GM13977 (cell line): Measurements from ENCODE around the gene AP1G2.

ENCODE experiments used
- DNase-seq: peaks from one replicate; pipeline ENCODE4 v3.0.0; 2012; ENCODE audit warnings: low spot score
- CTCF ChIP-seq: IDR thresholded peaks from 2 replicates; pipeline ENCODE4 v1.5.1; 2012; ENCODE audit warnings: mild to moderate bottlenecking, control low read depth; ENCODE audit not compliant: insufficient read depth; ENCODE audit errors: extremely low read depth, missing control alignments
- in situ Hi-C: fragments of 300-500 bp; cut with MboI; formaldehyde crosslinking; loops from one replicate; pipeline ENCODE4 v1.12.0; 2022; ENCODE audit warnings: low sequenced_read_pairs, low pct_unique_long_range_greater_than_20kb, mixed read lengths, inconsistent platforms; ENCODE audit not compliant: unreplicated experiment

AP1G2 gene

GRCh38 chr14:23604675-23605170, 37.1 kb upstream of the AP1G2 start:
- in situ Hi-C loops, result no loop called here
- no peak for DNase-seq

GRCh38 chr14:23604148-23604547, 36.6 kb upstream of the AP1G2 start:
- TF ChIP-seq CTCF, result no peak
- in situ Hi-C loops, result no loop called here

More at GRCh38 chr14:23604675-23605170, 37.1 kb upstream of the AP1G2 start:
- no peak for TF ChIP-seq CTCF

GRCh38 chr14:23603103-23603502, 35.5 kb upstream of the AP1G2 start:
- in situ Hi-C loops, result no loop called here
- no peak for DNase-seq
- no peak for TF ChIP-seq CTCF

More at GRCh38 chr14:23604148-23604547, 36.6 kb upstream of the AP1G2 start:
- no peak for DNase-seq

- no peak for TF ChIP-seq CTCF
- in situ Hi-C loops, result no loop called here
- no peak for DNase-seq
These were observed 34.8 kb upstream of the AP1G2 start for GRCh38 chr14:23602181-23603095.

- DNase-seq, result no peak
- in situ Hi-C loops, result no loop called here
- TF ChIP-seq CTCF, result no peak
These were observed 34.2 kb upstream of the AP1G2 start for GRCh38 chr14:23601845-23602180.

GRCh38 chr14:23601424-23601823, 33.8 kb upstream of the AP1G2 start:
- no peak for TF ChIP-seq CTCF
- DNase-seq, result no peak
- in situ Hi-C loops, result no loop called here
